ENCODE results near the gene DGUOK. TPM values are rescaled to one million over a fixed set of nuclear protein-coding genes. Genes with fewer than 3 reads are reported as not detected.

The DGUOK gene
- total and polyA plus RNA-seq, 2 experiments from 2014 or later = 68.0 to 116 TPM

- Histone ChIP-seq H3K36me3 (replicated peaks; ENCODE audit: insufficient read depth, low read depth) (no peaks in the 10 kb centered on the region), H4K20me1 (ENCODE audit: insufficient read depth, poor library complexity, severe bottlenecking) (no peaks in the 10 kb centered on the region), H3K27ac (no peak overlapping the region), H3K79me2 (no peaks in the 10 kb centered on the region), H3K27me3 (no peaks in the 10 kb centered on the region), H3K9me3 (ENCODE audit: low read depth) (no peaks in the 10 kb centered on the region), H3K4me3 (no peak overlapping the region), H3K4me1 (ENCODE audit: insufficient read depth) (no peaks in the 10 kb centered on the region), H2AFZ (no peak overlapping the region), H3K9me2 (replicated peaks; ENCODE audit: insufficient read depth) (no peaks in the 10 kb centered on the region), H3K4me2 (no peak overlapping the region)
- no peak for DNase-seq (ENCODE audit: low spot score)
- TF ChIP-seq EZH2phosphoT487 (IDR thresholded peaks at IDR 0.05; ENCODE audit: low read depth, severe bottlenecking, unreplicated experiment) (no peak), EZH2 (IDR thresholded peaks at IDR 0.05; ENCODE audit: borderline replicate concordance) (no peak)
- TF ChIP-seq, protein P1, sequence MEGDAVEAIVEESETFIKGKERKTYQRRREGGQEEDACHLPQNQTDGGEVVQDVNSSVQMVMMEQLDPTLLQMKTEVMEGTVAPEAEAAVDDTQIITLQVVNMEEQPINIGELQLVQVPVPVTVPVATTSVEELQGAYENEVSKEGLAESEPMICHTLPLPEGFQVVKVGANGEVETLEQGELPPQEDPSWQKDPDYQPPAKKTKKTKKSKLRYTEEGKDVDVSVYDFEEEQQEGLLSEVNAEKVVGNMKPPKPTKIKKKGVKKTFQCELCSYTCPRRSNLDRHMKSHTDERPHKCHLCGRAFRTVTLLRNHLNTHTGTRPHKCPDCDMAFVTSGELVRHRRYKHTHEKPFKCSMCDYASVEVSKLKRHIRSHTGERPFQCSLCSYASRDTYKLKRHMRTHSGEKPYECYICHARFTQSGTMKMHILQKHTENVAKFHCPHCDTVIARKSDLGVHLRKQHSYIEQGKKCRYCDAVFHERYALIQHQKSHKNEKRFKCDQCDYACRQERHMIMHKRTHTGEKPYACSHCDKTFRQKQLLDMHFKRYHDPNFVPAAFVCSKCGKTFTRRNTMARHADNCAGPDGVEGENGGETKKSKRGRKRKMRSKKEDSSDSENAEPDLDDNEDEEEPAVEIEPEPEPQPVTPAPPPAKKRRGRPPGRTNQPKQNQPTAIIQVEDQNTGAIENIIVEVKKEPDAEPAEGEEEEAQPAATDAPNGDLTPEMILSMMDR (IDR thresholded peaks at IDR 0.05; ENCODE audit: poor library complexity) = no peak
- WGBS (ENCODE audit: low lambda C conversion rate, missing lambda C conversion rate) = 87% methylated on average over 8 of the region's 8 CpGs
Measured at GRCh38 chr2:73911548-73912208, 15.0 kb upstream of the DGUOK start.

GRCh38 chr2:73913414-73914054 is 13.1 kb upstream of the DGUOK start:
- no peak for DNase-seq (ENCODE audit: low spot score)
- Histone ChIP-seq H3K9me3 (ENCODE audit: low read depth) (no peaks in the 10 kb centered on the region), H3K4me3 (no peak overlapping the region), H3K79me2 (no peaks in the 10 kb centered on the region), H3K4me2 (no peak overlapping the region), H3K36me3 (replicated peaks; ENCODE audit: insufficient read depth, low read depth) (no peaks in the 10 kb centered on the region), H4K20me1 (ENCODE audit: insufficient read depth, poor library complexity, severe bottlenecking) (no peaks in the 10 kb centered on the region), H3K27me3 (no peaks in the 10 kb centered on the region), H3K27ac (no peak overlapping the region), H2AFZ (no peak overlapping the region), H3K4me1 (ENCODE audit: insufficient read depth) (no peaks in the 10 kb centered on the region), H3K9me2 (replicated peaks; ENCODE audit: insufficient read depth) (no peaks in the 10 kb centered on the region)
- TF ChIP-seq EZH2phosphoT487 (IDR thresholded peaks at IDR 0.05; ENCODE audit: low read depth, severe bottlenecking, unreplicated experiment) (no peak), EZH2 (IDR thresholded peaks at IDR 0.05; ENCODE audit: borderline replicate concordance) (no peak)
- TF ChIP-seq, protein P1 (IDR thresholded peaks at IDR 0.05; ENCODE audit: poor library complexity) = no peak
- WGBS (ENCODE audit: low lambda C conversion rate, missing lambda C conversion rate) = 92% methylated on average over 8 of the region's 8 CpGs

GRCh38 chr2:73914667-73915066 is 12.0 kb upstream of the DGUOK start:
- H3K9me2 ChIP-seq (replicated peaks; ENCODE audit: insufficient read depth) = no peaks in the 10 kb centered on the region
- no peak overlapping the region for H3K4me3 ChIP-seq
- no peaks in the 10 kb centered on the region for H3K79me2 ChIP-seq
- no peak overlapping the region for H2AFZ ChIP-seq
- DNase-seq (ENCODE audit: low spot score) = no peak
- H3K27me3 ChIP-seq = no peaks in the 10 kb centered on the region
- H3K9me3 ChIP-seq (ENCODE audit: low read depth) = no peaks in the 10 kb centered on the region
- no peak overlapping the region for H3K27ac ChIP-seq
- H3K4me2 ChIP-seq = no peak overlapping the region
- TF ChIP-seq EZH2phosphoT487 (IDR thresholded peaks at IDR 0.05; ENCODE audit: low read depth, severe bottlenecking, unreplicated experiment) (no peak), EZH2 (IDR thresholded peaks at IDR 0.05; ENCODE audit: borderline replicate concordance) (no peak)
- TF ChIP-seq, protein P1 (IDR thresholded peaks at IDR 0.05; ENCODE audit: poor library complexity) = no peak
- no peaks in the 10 kb centered on the region for H4K20me1 ChIP-seq (ENCODE audit: insufficient read depth, poor library complexity, severe bottlenecking)
- no peaks in the 10 kb centered on the region for H3K36me3 ChIP-seq (replicated peaks; ENCODE audit: insufficient read depth, low read depth)
- no peaks in the 10 kb centered on the region for H3K4me1 ChIP-seq (ENCODE audit: insufficient read depth)
- 93% methylated on average over 4 of the region's 4 CpGs for WGBS (ENCODE audit: low lambda C conversion rate, missing lambda C conversion rate)

All from hepatocyte (in vitro differentiated cells).